ENCODE results near the gene SLC6A11. TPM values are rescaled to one million over a fixed set of nuclear protein-coding genes. Genes with fewer than 3 reads are reported as not detected.

Gene SLC6A11
- polyA plus RNA-seq, 2 of the 4 experiments (the other 2 are of a cell fraction): 0.03 TPM

- FAIRE-seq (no peak), DNase-seq (ENCODE audit: low read depth in 1 of 2, low spot score in 1 of 2) (no peak), ATAC-seq (no peak)
- peaks cover 13% of the 10 kb centered on the region; the same call in 1 of the 3 replicates for H3K9me3 ChIP-seq
- CTCF ChIA-PET: interaction anchor here (1.2 to 3.5 kb wide), 2 partner anchors 9 to 134 kb away, joined by 3 to 16 read pairs; no protein-coding TSS in a partner anchor
- POLR2A ChIA-PET: no interaction called here
- no peak overlapping the region for H3K27ac ChIP-seq
- no peak for TF ChIP-seq RFX5 (IDR thresholded peaks at IDR 0.05)
- no peak for TF ChIP-seq SREBF2 (IDR thresholded peaks at IDR 0.05)
- H3K4me1 ChIP-seq: no peaks in the 10 kb centered on the region
- no peak overlapping the region for H3K4me2 ChIP-seq
- 38% methylated on average over 5 of the region's 5 CpGs for WGBS (ENCODE audit: missing lambda C conversion rate)
- no peak overlapping the region for H3K4me3 ChIP-seq
Measured at GRCh38 chr3:10892622-10893021, 76.6 kb downstream of the SLC6A11 start.

GRCh38 chr3:10901296-10901945, 85.4 kb downstream of the SLC6A11 start:
- POLR2A ChIA-PET: no interaction called here
- TF ChIP-seq ZC3H11A (IDR thresholded peaks at IDR 0.05) (no peak), CEBPB (IDR thresholded peaks at IDR 0.05) (no peak), NPAS2 (CRISPR knock-in tag; IDR thresholded peaks at IDR 0.05; ENCODE audit: borderline replicate concordance) (no peak)
- DNase-seq (ENCODE audit: low read depth in 1 of 2, low spot score in 1 of 2) (no peak), FAIRE-seq (no peak), ATAC-seq (no peak)
- Histone ChIP-seq H3K4me2 (no peak overlapping the region), H3K4me3 (no peak overlapping the region), H3K27ac (no peak overlapping the region), H3K4me1 (no peaks in the 10 kb centered on the region), H3K9me3 (peaks cover 9% of the 10 kb centered on the region)
- WGBS (ENCODE audit: missing lambda C conversion rate): 28% methylated on average over 13 of the region's 13 CpGs
- CTCF ChIA-PET: interaction anchor here (0.9 to 1.2 kb wide), 4 partner anchors 20 to 159 kb away, joined by 3 to 6 read pairs (median 3); no protein-coding TSS in a partner anchor

- DNase-seq (ENCODE audit: low read depth in 1 of 2, low spot score in 1 of 2) (peak in 1 of 2 experiments; percentile 11), ATAC-seq (no peak), FAIRE-seq (no peak)
- ChIA-PET CTCF (interaction anchor here (0.9 to 1.6 kb wide), 3 partner anchors 24 to 76 kb away, joined by 3 to 4 read pairs (median 3); no protein-coding TSS in a partner anchor), POLR2A (no interaction called here)
- peaks cover 31% of the 10 kb centered on the region for H3K9me3 ChIP-seq
- H3K4me1 ChIP-seq: no peaks in the 10 kb centered on the region
- no peak overlapping the region for H3K27ac ChIP-seq
- TF ChIP-seq POLR2AphosphoS2 (conservative IDR thresholded peaks at IDR 0.05; ENCODE audit: low read length): no peak
- TF ChIP-seq CEBPB (IDR thresholded peaks at IDR 0.05): no peak
- TF ChIP-seq, protein P1, sequence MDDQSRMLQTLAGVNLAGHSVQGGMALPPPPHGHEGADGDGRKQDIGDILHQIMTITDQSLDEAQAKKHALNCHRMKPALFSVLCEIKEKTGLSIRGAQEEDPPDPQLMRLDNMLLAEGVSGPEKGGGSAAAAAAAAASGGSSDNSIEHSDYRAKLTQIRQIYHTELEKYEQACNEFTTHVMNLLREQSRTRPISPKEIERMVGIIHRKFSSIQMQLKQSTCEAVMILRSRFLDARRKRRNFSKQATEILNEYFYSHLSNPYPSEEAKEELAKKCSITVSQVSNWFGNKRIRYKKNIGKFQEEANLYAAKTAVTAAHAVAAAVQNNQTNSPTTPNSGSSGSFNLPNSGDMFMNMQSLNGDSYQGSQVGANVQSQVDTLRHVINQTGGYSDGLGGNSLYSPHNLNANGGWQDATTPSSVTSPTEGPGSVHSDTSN (IDR thresholded peaks at IDR 0.05): no peak
- no peak for TF ChIP-seq HES2 (IDR thresholded peaks at IDR 0.05)
- no peak for TF ChIP-seq KDM5A (IDR thresholded peaks at IDR 0.05)
- TF ChIP-seq EHF (CRISPR knock-in tag; IDR thresholded peaks at IDR 0.05): no peak
- no peak for TF ChIP-seq FOSL2 (IDR thresholded peaks at IDR 0.05)
- TF ChIP-seq FOSL2 (CRISPR knock-in tag; IDR thresholded peaks at IDR 0.05): no peak
- TF ChIP-seq NPAS2 (CRISPR knock-in tag; IDR thresholded peaks at IDR 0.05; ENCODE audit: borderline replicate concordance): no peak
- TF ChIP-seq RNF2 (IDR thresholded peaks at IDR 0.05; ENCODE audit: borderline replicate concordance, low read depth): no peak
- TF ChIP-seq BHLHE40 (IDR thresholded peaks at IDR 0.05; ENCODE audit: low read depth, low read length): no peak
- TF ChIP-seq HMGXB4 (CRISPR knock-in tag; IDR thresholded peaks at IDR 0.05; ENCODE audit: borderline replicate concordance): no peak
- no peak overlapping the region for H3K4me3 ChIP-seq
- no peak overlapping the region for H3K4me2 ChIP-seq
- 0% methylated on average over 1 of the region's 1 CpG for WGBS (ENCODE audit: missing lambda C conversion rate)
Measured at GRCh38 chr3:10907262-10907661, 91.2 kb downstream of the SLC6A11 start.

GRCh38 chr3:10910367-10910766, 94.3 kb downstream of the SLC6A11 start:
- DNase-seq (ENCODE audit: low read depth in 1 of 2, low spot score in 1 of 2) (no peak), ATAC-seq (no peak), FAIRE-seq (no peak)
- H3K27ac ChIP-seq: no peak overlapping the region
- H3K9me3 ChIP-seq: peaks cover 31% of the 10 kb centered on the region
- CTCF ChIA-PET: interaction anchor here (1.4 to 2.0 kb wide), 3 partner anchors 27 to 172 kb away, joined by 3 to 4 read pairs (median 4); no protein-coding TSS in a partner anchor
- POLR2A ChIA-PET: no interaction called here
- TF ChIP-seq POLR2AphosphoS2 (conservative IDR thresholded peaks at IDR 0.05; ENCODE audit: low read length) (no peak), POLR2A (IDR thresholded peaks at IDR 0.05; ENCODE audit: low read length) (no peak), KDM1A (IDR thresholded peaks at IDR 0.05; ENCODE audit: low read depth) (no peak), MYC (IDR thresholded peaks at IDR 0.05; ENCODE audit: borderline replicate concordance, low read length) (no peak), CBX8 (IDR thresholded peaks at IDR 0.05) (no peak), PHF8 (IDR thresholded peaks at IDR 0.05; ENCODE audit: borderline replicate concordance, low read depth) (no peak), BHLHE40 (IDR thresholded peaks at IDR 0.05; ENCODE audit: low read depth, low read length) (no peak), USF2 (IDR thresholded peaks at IDR 0.05) (no peak)
- 13% methylated on average over 3 of the region's 3 CpGs for WGBS (ENCODE audit: missing lambda C conversion rate)
- H3K4me1 ChIP-seq: no peaks in the 10 kb centered on the region
- no peak overlapping the region for H3K4me2 ChIP-seq
- H3K4me3 ChIP-seq: no peak overlapping the region
